CD14-positive monocyte (primary cell): Measurements from ENCODE around the gene BDKRB2. TPM values are rescaled to one million over a fixed set of nuclear protein-coding genes. Genes with fewer than 3 reads are reported as not detected.

Experiments
- DNase-seq, 3 donors: peaks; one replicate each; pipeline ENCODE4 v3.0.0-alpha.2; 2011 to 2022
- H2AFZ ChIP-seq: 2 replicates; pipeline ENCODE4 v1.6.0; 2012; ENCODE audit warnings: mild to moderate bottlenecking, low read depth, low read length, inconsistent platforms; ENCODE audit not compliant: insufficient read depth, poor library complexity, severe bottlenecking
- H3K27ac ChIP-seq, 2 donors: 1 replicate in 1 of 2; 2 replicates in 1 of 2; pipeline ENCODE4 v1.5.1; 2012 to 2013; ENCODE audit warnings: low read length in 2 of 2, control low read depth in 1 of 2, inconsistent platforms in 1 of 2, low read depth in 1 of 2, mild to moderate bottlenecking in 1 of 2
- H3K27me3 ChIP-seq, 2 donors: one replicate each; pipeline versions ENCODE4 v1.6.0 to v1.6.1; 2011 to 2013; ENCODE audit warnings: low read length in 2 of 2; ENCODE audit not compliant: control insufficient read depth in 2 of 2, insufficient read depth in 2 of 2
- H3K36me3 ChIP-seq, 2 donors: replicated peaks in 1 of 2; 1 replicate in 1 of 2; 2 replicates in 1 of 2; pipeline versions ENCODE4 v1.5.1 to v1.6.1; 2012 to 2013; ENCODE audit warnings: low read length in 2 of 2, control low read depth in 1 of 2, inconsistent platforms in 1 of 2, mild to moderate bottlenecking in 1 of 2; ENCODE audit not compliant: insufficient read depth in 2 of 2, control insufficient read depth in 1 of 2
- H3K4me1 ChIP-seq, 2 donors: 1 replicate in 1 of 2; 2 replicates in 1 of 2; pipeline versions ENCODE4 v1.5.1 to v1.6.1; 2012 to 2013; ENCODE audit warnings: low read length in 2 of 2, control low read depth in 1 of 2, inconsistent platforms in 1 of 2, mild to moderate bottlenecking in 1 of 2, moderate library complexity in 1 of 2; ENCODE audit not compliant: insufficient read depth in 2 of 2, control insufficient read depth in 1 of 2
- H3K4me2 ChIP-seq: replicated peaks from 2 replicates; pipeline ENCODE3; 2012; ENCODE audit warnings: low read length, moderate library complexity, mild to moderate bottlenecking; ENCODE audit not compliant: poor library complexity, severe bottlenecking; ENCODE audit errors: extremely low read depth
- H3K4me3 ChIP-seq, 3 experiments: fragments of 200-600 bp in 1 of 3; sonication (generic) in 1 of 3; replicated peaks in 1 of 3; 1 replicate in 2 of 3; 2 replicates in 1 of 3; pipeline ENCODE4 v1.5.1; 2011 to 2013; ENCODE audit warnings: low read length in 3 of 3, mild to moderate bottlenecking in 3 of 3, control low read depth in 2 of 3, low read depth in 2 of 3, inconsistent platforms in 1 of 3, moderate library complexity in 1 of 3
- H3K79me2 ChIP-seq: 2 replicates; pipeline ENCODE4 v1.6.0; 2012; ENCODE audit warnings: mild to moderate bottlenecking, control low read depth, inconsistent platforms, low read length, moderate library complexity; ENCODE audit not compliant: insufficient read depth
- H3K9ac ChIP-seq: 2 replicates; pipeline ENCODE4 v1.6.0; 2017; ENCODE audit warnings: low read length, mild to moderate bottlenecking; ENCODE audit not compliant: insufficient read depth, poor library complexity, severe bottlenecking
- H3K9me3 ChIP-seq, 2 donors: replicated peaks in 1 of 2; 1 replicate in 1 of 2; 2 replicates in 1 of 2; pipeline versions ENCODE4 v1.5.1 to v1.6.1; 2012 to 2013; ENCODE audit warnings: low read length in 2 of 2, control low read depth in 1 of 2; ENCODE audit not compliant: control insufficient read depth in 1 of 2, insufficient read depth in 1 of 2
- H4K20me1 ChIP-seq: 2 replicates; pipeline ENCODE4 v1.6.0; 2012; ENCODE audit warnings: mild to moderate bottlenecking, low read length, control low read depth, moderate library complexity; ENCODE audit not compliant: insufficient read depth
- H3K27ac Mint-ChIP-seq, 7 donors: one replicate each; pipeline ENCODE4 v1.8.0; 2020; ENCODE audit warnings: mild to moderate bottlenecking in 7 of 7, mixed read lengths in 7 of 7, moderate library complexity in 6 of 7, inconsistent platforms in 2 of 7
- H3K27me3 Mint-ChIP-seq, 3 donors: one replicate each; pipeline ENCODE4 v1.8.0; 2021 to 2022; ENCODE audit warnings: low read depth in 3 of 3, mild to moderate bottlenecking in 3 of 3, mixed read lengths in 3 of 3, moderate library complexity in 3 of 3, inconsistent platforms in 1 of 3
- H3K36me3 Mint-ChIP-seq, 2 donors: one replicate each; pipeline ENCODE4 v1.8.0; 2020; ENCODE audit warnings: mixed read lengths in 2 of 2, inconsistent platforms in 1 of 2, mild to moderate bottlenecking in 1 of 2
- H3K4me1 Mint-ChIP-seq: one replicate; pipeline ENCODE4 v1.8.0; 2020; ENCODE audit warnings: mild to moderate bottlenecking, mixed read lengths
- H3K4me3 Mint-ChIP-seq, 2 donors: one replicate each; pipeline ENCODE4 v1.8.0; 2020; ENCODE audit warnings: mild to moderate bottlenecking in 2 of 2, mixed read lengths in 2 of 2, moderate library complexity in 1 of 2
- H3K9me3 Mint-ChIP-seq, 7 donors: one replicate each; pipeline ENCODE4 v1.8.0; 2020 to 2022; ENCODE audit warnings: mixed read lengths in 7 of 7, mild to moderate bottlenecking in 6 of 7, moderate library complexity in 6 of 7, inconsistent platforms in 2 of 7
- WGBS: methylation state at CpG from one replicate; pipeline ENCODE4 v1.1.5; 2013; ENCODE audit warnings: missing lambda C conversion rate; ENCODE audit not compliant: insufficient coverage; 5-methylcytosine and 5-hydroxymethylcytosine counted together
- intact Hi-C, 2 donors: fragments of 100-400 bp; cut with micrococcal nuclease; formaldehyde crosslinking; loops; one replicate each; pipeline versions ENCODE4 v1.15.0 to v1.15.1; 2023
- polyA plus RNA-seq, 3 donors: library from polyadenylated mRNA; depleted of rRNA in 1 of 3; unstranded in 2 of 3; stranded (reverse) in 1 of 3; fragments of 300-500 nt in 2 of 3; fragments of >200 nt in 1 of 3; fragmentation: Illumina TruSeq in 2 of 3; gene quantifications; 1 replicate in 2 of 3; 2 replicates in 1 of 3; pipeline ENCODE4 v1.2.3, GENCODE V29; 2012 to 2021
- TF ChIP-seq, protein P1 (sequence below): fragments of 200-600 bp; IDR thresholded peaks from one replicate; pipeline ENCODE4 v1.8.0; 2022; ENCODE audit warnings: antibody characterized with exemption, mild to moderate bottlenecking

Gene BDKRB2
- polyA plus RNA-seq, 3 donors: not detected

DNA sequence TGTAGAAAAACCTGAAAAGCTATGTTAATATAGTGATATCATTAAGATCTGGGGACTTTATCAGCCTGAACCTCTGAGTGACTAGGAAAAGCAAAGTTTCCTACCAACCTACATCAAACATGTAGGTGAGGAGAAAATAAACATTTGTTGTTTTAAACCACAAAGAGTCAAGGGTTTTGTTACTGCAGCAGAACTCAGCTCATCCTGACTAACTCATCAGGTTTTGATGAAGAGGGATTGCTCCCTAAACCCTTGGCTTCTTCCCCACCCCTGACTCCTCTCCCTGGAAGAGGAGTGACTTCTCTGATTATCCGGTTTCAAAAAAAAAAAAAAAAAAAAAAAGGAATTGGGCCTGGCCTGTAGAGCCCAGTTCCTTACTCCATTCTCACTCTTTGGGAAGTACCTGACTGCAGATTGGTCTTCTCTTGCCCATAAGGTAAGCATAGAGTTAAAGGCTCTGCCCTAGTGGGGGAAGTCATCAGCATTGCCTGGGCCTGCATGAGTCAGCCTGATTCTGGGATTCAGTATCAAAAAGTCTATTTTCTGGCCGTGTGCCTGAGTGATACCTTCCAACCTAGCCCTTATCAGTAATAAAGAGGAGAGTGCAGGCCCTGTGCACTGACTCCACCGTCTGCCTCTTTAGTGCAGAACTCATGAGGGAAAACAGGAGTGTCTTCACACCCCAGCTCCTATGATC lies 68.3 kb downstream of the BDKRB2 start:
- Mint-ChIP-seq H3K27me3 (peaks cover 1 to 5% (median 1%) of the 10 kb centered on the region in 3 donors), H3K27ac (no peak overlapping the region), H3K4me1 (no peaks in the 10 kb centered on the region), H3K4me3 (no peak overlapping the region), H3K9me3 (peaks cover 3 to 18% (median 7%) of the 10 kb centered on the region in 7 donors), H3K36me3 (no peaks in the 10 kb centered on the region)
- 60% methylated on average over 1 of the region's 3 CpGs for WGBS
- no peaks in the 10 kb centered on the region for H3K36me3 ChIP-seq
- H3K9ac ChIP-seq: no peak overlapping the region
- no peak overlapping the region for H3K4me3 ChIP-seq
- no peaks in the 10 kb centered on the region for H3K79me2 ChIP-seq
- intact Hi-C loops: loop anchor here in 1 of 2 donors (10.0 kb wide), 2 partner anchors 168 to 708 kb away; no protein-coding TSS in a partner anchor
- no peaks in the 10 kb centered on the region for H4K20me1 ChIP-seq
- no peak overlapping the region for H3K4me2 ChIP-seq
- TF ChIP-seq, protein P1, sequence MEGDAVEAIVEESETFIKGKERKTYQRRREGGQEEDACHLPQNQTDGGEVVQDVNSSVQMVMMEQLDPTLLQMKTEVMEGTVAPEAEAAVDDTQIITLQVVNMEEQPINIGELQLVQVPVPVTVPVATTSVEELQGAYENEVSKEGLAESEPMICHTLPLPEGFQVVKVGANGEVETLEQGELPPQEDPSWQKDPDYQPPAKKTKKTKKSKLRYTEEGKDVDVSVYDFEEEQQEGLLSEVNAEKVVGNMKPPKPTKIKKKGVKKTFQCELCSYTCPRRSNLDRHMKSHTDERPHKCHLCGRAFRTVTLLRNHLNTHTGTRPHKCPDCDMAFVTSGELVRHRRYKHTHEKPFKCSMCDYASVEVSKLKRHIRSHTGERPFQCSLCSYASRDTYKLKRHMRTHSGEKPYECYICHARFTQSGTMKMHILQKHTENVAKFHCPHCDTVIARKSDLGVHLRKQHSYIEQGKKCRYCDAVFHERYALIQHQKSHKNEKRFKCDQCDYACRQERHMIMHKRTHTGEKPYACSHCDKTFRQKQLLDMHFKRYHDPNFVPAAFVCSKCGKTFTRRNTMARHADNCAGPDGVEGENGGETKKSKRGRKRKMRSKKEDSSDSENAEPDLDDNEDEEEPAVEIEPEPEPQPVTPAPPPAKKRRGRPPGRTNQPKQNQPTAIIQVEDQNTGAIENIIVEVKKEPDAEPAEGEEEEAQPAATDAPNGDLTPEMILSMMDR: no peak
- H3K4me1 ChIP-seq: no peaks in the 10 kb centered on the region
- no peak overlapping the region for H3K27ac ChIP-seq
- no peak for DNase-seq
- peaks cover 4 to 7% of the 10 kb centered on the region in 2 donors for H3K9me3 ChIP-seq
- no peak overlapping the region for H2AFZ ChIP-seq
- no peaks in the 10 kb centered on the region for H3K27me3 ChIP-seq

DNA sequence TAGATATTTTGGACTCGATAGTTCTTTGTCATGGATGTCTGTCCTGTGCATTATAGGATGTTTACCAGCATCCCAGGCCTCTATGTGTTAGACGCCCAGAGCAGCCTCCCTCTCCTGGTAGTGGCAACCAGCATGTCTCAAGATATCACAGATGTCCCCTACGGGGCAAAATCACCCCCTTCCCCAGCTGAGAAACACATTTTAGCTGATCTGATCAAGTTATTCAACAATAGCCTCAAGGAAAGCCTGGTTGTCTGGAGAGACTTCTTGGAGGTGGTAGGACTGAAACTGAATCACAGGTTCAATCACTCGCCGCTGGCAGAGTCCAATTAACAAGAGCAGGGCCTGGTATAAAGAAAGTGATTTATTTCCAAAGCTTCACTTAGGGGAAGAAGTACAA lies 69.0 kb downstream of the BDKRB2 start:
- no peaks in the 10 kb centered on the region for H3K27me3 ChIP-seq
- no peaks in the 10 kb centered on the region for H3K4me1 Mint-ChIP-seq
- no peak overlapping the region for H3K27ac ChIP-seq
- H3K4me3 ChIP-seq: no peak overlapping the region
- TF ChIP-seq, protein P1: no peak
- no peaks in the 10 kb centered on the region for H4K20me1 ChIP-seq
- no peak overlapping the region for H3K9ac ChIP-seq
- H3K9me3 Mint-ChIP-seq: peaks cover 4 to 25% (median 12%) of the 10 kb centered on the region in 7 donors
- no peak overlapping the region for H3K4me2 ChIP-seq
- no peaks in the 10 kb centered on the region for H3K36me3 Mint-ChIP-seq
- no peak overlapping the region for H3K4me3 Mint-ChIP-seq
- H3K27me3 Mint-ChIP-seq: peaks cover 1 to 2% (median 1%) of the 10 kb centered on the region in 3 donors
- H3K27ac Mint-ChIP-seq: no peak overlapping the region
- no peak for DNase-seq
- 100% methylated on average over 2 of the region's 5 CpGs for WGBS
- no peaks in the 10 kb centered on the region for H3K79me2 ChIP-seq
- no peaks in the 10 kb centered on the region for H3K4me1 ChIP-seq
- no peaks in the 10 kb centered on the region for H3K36me3 ChIP-seq
- peaks cover 9 to 14% of the 10 kb centered on the region in 2 donors for H3K9me3 ChIP-seq
- intact Hi-C loops: loop anchor here in 1 of 2 donors (10.0 kb wide), 2 partner anchors 169 to 709 kb away; no protein-coding TSS in a partner anchor
- H2AFZ ChIP-seq: no peak overlapping the region
